HG03460 (cell line): Measurements from ENCODE around the gene FRYL.
"Not testable (repeated sequence)": the region's sequence is repeated elsewhere in the genome, so short reads cannot be mapped to it uniquely, and the experiment has no call there.

ENCODE experiments used
- ATAC-seq: cut with Tn5 transposase; IDR thresholded peaks from one replicate; pipeline ENCODE4 v1.9.1; 2021; ENCODE audit not compliant: unreplicated experiment

FRYL gene

DNA sequence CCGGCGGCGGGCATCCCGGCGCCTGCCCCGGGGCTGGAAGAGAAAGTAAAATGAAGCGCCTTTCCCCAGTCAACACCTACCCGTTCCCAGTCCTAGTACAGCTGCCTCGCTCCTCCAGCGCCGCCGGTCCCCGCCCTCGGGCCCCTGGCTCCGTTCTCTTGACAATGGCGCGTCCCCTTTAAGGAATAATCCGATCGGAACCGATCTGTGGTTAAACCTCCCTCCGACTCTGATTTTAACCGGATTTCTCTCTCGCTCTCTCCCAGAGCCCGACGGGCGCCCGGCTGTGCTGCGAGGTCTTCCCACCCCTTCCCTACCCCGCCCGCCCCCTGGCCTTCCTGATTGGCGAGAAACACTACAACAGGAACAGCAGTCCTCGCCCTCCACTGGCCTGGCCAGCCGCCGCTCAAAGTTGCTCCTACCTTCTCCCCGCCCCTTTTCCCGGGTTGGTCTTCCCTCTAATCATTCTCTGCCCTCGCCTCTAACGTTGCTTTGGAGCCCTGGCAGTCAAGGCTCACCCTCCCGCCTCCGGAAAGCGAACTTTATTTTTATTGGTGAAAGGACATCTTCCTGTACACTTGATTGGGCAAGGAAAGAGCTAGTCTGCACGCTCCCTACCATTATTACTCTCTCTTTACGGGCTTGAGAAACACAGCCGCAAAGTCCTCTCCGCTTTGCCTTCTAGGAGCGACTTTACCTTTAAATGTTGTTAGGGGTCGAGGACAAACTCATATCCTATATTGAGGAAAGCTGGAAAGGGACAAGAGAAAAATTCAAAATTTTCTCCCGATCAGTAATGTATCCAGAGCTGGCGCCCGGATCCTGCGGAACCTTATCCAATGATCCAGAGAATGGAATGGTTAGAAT lies at the start of gene FRYL:
Gene FRYL, minus strand, starts transcription at position 282 of the 867 bp plus-strand sequence. CDS start 145,869 bp downstream, outside the sequence.
- ATAC-seq: peak; percentile 89

DNA sequence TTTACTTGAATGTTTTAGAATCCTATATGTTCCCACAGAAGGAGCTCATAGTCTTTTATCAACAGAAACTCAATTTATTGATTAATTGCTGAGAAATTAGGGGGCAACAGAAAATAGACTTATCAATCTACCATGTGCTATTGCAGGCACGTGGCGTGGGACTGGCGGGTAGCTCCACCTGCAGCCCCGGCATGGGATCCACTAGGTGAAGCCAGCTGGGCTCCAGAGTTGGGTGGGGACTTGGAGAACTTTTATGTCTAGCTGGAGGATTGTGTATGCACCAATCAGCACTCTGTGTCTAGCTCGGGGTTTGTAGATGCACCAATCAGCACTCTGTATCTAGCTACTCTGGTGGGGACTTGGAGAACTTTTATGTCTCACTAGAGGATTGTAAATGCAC lies 47.5 kb upstream of the FRYL start:
- no peak for ATAC-seq

DNA sequence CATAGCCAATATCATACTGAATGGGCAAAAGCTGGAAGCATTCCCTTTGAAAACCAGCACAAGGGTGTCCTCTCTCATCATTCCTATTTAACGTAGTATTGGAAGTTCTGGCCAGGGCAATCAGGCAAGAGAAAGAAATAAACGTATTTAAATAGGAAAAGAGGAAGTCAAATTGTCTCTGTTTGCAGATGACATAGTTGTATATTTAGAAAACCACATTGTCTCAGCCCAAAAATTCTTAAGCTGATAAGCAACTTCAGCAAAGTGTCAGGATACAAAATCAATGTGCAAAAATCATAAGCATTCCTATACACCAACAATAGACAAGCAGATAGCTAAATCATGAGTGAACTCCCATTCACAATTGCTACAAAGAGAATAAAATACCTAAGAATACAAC lies 41.4 kb upstream of the FRYL start:
- not testable (repeated sequence) for ATAC-seq

DNA sequence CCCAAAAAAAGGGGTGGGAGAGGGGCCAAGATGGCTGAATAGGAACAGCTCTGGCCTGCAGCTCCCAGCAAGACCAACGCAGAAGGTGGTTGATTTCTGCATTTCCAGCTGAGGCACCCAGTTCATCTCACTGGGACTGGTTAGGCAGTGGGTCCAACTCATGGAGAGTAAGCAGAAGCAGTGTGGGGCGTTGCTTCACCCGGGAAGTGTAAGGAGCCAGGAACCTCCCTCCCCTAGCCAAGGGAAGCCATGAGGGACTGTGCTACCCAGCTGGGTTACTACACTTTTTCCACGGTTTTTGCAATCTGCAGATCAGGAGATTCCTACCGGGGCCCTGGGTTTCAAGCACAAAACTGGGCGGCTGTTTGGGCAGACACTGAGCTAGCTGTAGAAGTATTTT lies 36.9 kb upstream of the FRYL start:
- ATAC-seq: no peak

DNA sequence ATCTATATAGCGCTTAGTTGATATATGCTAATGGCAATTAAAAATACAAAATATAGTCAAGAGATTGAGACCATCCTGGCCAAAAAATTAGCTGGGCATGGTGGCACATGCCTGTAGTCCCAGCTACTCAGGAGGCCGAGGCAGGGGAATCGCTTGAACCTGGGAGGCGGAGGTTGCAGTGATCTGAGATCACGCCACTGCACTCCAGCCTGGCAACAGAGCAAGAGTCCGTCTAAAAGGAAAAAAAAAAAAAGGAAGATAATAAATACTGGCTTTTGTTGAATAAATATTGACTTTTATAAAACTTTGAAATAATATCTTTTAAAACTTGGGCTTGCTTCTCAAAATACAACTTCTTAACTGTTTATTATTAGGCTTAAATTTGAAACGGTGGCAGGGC lies 36.2 kb upstream of the FRYL start:
- not testable (repeated sequence) for ATAC-seq

DNA sequence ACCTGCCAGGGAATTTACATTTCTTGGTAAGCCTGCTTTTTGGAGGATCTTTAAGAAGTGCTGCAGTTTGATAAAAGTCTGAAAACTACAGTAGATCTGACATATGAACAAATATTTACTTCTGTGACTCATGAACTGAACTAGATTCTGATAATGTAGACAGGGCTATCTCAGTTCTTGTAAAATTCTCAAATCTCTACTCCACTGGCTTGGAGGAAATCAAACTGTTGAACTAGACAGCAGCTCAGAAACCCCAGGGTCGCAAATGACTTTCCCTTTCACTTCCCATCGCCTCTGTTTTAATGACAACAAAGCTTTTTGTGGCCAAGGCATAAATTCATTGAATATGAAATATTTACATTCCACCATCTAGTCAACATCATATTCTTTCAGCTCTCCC lies 35.4 kb upstream of the FRYL start:
- no peak for ATAC-seq

DNA sequence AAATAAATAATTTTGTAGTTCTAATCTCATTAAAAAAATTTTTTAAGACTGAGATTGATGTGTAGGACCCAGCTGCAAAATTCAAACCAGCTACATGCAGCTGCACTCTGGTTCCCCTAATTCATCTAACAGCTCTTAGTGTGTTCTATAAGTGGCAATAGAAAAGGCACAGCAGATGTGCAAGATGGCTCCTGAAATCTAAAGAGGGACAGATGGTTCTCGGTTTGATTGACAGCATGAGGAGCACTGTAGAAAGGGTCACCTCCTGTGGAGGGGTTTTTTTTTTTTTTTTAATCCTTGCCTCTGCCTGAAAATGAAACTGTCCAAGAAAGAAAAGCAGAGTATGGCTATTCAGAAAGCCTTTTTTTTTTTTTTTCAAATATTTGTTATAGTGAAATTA lies 33.9 kb upstream of the FRYL start:
- peak; percentile 58 for ATAC-seq

DNA sequence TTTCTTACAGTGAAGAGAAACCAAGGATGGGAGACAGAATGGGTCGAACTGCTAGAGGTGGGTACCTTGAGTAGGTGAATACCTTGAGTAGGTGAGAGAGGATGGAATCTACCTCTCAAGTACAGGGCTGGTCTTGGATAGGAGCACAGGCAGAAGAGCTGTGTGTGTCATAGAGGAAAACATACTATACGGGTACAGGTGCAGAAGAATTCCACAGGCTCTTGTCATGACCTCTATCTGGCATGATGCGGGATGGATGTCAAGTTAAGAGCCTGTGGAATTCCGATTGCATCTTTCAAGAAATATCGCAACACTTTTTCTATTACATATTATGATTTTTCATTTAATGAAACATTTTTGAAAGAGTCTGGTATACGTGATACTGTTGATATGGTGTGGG lies 32.8 kb upstream of the FRYL start:
- ATAC-seq: no peak

DNA sequence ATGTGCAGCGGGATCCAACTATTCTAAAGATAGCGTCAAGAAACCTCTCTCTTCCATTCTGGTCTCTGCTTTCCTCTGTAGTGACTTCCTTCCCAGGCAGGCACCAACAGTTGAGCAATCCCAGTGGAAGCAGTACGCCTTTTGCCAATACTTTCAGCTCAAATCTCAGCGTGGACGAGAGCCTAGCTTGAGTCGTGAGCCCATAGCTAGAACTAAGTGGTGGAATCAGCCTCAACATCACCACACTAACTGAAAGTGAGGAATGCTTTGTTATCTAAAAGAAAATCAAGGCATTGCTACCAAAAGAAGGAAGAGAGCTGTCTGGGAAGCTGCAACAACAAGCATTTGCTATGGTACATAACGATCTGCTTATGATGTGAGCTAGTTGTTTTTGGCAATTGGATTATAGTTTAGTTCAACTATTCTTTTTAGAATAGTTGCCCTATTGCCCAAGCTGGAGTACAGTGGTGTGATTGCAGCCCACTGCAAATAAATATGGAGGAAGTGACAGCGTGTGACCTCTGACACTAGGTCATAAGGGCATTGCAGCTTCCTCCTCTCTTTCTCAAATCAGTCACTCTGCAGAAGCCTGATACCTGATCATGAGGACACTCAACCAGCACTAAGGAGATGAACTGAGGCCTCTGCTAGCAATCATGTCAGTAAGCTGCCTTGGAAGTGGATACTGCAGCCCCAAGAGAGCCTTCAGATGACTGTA lies 24.7 kb upstream of the FRYL start:
- no peak for ATAC-seq

DNA sequence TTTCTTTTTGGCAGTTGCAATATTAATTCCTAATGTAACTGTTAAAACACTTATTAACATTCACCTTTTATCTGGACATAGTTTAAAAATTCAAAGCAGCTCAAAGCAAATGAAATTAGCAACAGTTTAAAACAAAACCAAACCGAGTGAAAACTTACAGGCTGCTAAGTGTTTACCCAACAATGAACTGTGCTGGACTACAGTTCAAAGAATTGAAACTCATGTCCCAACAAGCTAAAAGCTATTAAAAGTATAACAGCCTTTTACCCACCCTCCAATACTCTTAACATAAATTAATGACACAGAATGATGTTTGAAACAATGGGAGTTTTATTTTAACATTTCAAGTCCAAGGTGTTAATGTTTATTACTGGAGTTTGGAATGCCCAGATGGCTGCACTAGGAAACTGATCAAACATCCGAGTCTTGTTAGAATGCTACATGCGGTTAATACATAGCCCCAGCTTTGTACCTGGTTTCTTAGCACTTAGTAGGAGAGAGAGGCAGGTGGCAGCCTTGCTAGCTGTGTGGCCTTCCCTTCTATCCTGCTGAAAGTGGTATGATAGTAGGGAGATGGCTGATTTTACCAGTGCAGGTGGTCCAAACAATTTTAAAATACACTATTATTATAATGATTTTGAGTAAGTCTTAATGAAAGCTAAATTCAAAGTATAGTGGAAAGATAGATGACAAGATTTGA lies 21.1 kb upstream of the FRYL start:
- no peak for ATAC-seq

DNA sequence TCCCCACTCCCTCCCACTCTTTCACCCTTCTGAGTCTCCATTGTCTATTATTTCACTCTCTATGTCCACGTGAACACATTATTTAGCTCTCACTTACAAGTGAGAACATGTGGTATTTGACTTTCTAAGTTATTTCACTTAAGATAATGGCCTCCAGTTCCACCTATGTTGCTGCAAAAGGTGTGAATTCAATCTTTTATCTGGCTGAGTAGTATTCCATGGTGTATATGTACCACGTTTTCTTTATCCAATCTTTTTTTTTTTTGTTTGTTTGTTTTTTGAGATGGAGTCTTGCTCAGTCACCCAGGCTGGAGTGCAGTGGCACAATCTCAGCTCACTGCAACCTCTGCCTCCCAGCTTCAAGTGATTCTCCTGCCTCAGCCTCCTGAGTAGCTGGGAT lies 20.1 kb upstream of the FRYL start:
- ATAC-seq: not testable (repeated sequence)

DNA sequence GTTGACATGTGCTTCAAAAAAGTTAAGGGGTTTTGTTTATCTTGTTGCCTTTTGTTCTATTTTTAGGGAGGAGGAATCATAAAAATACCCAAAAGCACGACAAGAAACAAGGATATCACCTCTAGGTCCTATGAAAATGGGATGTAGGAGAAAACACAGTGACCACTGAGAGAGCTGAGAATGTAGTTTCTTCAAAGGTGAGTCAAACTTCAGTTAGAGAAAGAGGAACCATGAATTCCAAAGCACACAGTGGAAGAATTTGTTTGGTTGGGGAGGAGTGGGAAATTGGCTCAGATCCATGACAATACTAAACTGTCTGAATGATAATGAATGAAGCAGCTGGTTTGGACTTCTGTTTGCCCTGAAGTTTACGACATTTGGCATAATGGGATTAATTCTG lies 19.1 kb upstream of the FRYL start:
- no peak for ATAC-seq

DNA sequence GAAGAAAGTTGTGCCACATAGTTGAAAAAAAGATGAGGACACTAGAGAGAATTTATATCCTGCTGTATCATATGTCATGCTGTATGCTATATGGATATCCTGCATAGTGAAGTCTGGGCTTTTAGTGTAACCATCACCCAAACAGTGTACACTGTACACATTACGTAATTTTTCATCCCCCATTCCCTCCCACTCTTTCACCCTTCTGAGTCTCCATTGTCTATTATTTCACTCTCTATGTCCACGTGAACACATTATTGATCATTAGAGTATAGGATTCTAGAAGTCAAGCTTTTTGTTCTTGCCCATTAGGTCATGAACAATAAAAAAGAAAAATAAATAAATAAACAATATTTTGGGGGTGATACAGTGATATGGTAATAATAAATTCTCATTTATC lies 18.0 kb upstream of the FRYL start:
- no peak for ATAC-seq

DNA sequence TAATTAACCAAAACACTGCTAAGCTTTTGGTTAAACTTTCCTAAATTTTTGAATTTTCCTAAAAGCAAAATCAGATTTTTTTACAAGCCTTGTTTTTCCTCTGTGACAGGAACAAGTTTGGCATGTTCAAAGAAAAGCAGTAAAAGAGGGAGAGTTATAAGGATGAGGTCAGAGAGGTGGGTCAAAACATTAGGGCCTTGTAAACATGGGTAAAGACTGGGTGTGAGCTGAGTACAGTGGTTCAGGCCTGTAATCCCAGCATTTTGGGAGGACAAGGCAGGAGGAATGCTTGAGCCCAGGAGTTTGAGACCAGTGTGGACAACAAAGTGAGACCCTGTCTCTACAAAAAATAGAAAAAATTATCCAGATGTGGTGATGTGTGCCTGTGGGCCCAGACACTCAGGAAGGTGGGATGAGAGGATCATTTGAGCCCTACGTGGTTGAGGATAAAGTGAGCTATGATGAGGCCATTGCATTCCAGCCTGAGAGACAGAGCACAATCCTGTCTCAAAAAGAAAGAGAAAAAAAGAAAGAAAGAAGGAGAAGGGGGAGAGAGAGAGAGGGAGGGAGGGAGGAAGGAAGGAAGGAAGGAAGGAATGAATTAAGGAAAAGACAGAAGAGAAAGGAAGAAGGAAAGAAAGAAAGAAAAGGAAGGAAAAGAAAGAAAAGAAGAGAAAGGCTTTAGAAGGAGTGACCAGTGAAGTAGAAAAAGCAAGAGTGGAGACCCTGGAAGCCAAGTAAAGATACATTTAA lies 17.0 kb upstream of the FRYL start:
- no peak for ATAC-seq

DNA sequence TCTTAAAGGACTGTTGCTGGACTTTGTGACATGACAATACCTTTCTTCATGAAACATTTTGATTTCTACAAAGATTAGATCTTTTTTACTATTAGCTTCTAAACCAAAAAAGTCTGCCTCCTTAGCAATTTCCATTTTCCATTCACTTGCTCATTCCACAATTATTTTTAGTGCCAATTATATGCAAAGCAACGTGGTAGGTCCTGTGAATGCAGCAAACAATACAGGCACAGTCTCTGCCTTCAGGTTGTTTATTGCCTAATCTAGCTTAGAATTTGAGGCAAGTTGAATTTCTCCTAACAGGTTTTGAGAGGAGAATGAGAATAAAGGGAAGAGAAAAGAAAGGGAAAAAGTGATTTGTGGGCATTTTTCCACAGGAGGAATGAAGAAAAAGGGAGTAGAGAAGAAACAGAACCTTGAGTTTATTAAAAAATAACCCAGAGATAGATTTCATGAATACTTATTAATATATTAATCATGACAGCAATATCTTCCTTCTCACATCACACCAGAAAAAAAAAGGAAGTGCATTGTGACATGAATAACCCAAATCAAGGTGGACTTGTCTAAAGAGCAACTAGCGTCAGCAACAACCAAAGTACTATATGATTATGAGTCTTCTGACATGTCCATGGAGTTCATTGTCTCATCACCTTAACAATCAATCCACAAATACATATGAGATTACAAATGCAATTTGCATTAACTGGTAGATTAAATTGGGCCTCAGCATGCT lies 16.3 kb upstream of the FRYL start:
- no peak for ATAC-seq

DNA sequence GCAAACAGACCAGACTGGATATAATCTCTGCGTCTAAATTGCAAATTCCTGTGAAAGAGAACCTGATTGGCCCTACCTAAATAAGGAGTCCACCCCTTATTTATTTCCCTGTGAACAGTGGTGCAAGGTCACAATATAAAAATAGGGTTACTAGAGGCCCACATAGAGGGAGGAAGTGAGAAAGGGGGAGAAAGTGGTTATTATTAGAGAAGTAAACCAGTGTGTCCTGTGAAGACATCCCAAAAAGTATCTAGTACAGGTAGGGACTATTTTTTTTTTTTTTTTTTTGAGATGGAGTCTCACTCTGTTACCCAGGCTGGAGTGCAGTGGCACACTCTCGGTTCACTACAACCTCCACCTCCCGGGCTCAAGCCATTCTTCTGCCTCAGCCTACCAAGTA lies 15.0 kb upstream of the FRYL start:
- ATAC-seq: no peak

DNA sequence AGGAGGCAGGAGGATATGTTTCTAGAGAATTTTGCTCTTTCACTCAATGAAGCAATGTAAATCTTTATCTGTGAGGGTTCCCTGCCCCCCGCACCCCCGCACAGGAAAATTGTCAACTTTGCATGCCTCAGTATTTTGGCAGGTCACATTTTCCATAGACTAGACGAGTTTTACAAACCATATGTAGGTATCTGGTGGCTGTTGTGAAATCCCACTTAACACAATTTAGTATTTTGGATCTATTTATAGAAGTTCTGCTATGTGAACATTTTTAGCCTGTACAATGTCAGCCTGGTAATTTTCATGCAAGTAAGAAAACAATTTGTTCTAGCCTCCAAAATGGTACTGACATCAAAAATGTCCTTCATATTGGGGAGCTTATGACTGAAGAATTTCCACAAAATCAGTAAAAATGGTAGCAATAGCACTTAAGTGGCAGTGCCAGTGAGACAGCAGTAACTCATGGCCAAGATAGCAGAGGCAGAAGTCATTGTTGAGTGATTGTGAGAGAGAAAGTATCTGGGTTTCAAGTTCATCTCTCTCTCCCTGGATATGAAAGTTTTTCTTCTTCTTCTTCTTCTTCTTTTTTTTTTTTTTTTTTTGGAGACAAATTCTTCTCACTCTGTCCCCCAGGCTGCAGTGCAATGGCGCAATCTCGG lies 12.4 kb upstream of the FRYL start:
- ATAC-seq: no peak

DNA sequence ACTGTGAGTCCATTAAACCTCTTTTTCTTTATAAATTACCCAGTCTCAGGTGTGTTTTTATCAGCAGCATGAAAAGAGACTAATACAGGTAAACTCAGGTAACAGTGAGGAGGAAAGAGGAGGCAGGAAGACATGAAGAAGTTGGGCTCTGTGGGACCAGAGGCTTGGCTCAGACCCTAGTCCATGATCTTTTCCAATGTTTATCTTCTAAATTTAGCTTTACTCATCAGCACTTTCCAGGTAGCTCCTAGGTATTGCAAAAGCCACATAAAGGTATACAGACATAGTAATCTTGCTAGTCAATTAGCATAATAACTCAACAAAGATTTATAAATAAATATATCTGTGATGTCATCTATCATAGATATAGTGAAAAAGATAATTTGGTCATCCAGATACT lies 11.2 kb upstream of the FRYL start:
- no peak for ATAC-seq

DNA sequence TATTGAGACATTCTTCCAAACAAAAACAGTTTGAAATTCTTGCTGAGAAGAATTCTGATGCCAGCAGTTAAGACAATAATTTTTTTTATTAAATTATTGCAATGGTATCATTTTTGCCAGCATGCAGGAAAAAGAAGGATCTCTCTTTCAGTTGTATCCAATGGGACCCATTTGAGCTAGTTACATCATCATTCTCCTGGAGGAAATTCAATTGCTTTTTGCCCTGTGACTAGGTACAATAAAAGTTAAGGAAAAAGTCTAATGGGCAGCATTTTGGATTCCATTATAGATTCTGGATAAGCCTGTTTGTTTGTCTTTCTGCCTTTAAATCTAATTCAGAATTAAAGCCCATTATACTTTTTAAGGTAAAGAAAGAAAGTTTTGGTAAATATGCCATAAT lies 10.5 kb upstream of the FRYL start:
- no peak for ATAC-seq

DNA sequence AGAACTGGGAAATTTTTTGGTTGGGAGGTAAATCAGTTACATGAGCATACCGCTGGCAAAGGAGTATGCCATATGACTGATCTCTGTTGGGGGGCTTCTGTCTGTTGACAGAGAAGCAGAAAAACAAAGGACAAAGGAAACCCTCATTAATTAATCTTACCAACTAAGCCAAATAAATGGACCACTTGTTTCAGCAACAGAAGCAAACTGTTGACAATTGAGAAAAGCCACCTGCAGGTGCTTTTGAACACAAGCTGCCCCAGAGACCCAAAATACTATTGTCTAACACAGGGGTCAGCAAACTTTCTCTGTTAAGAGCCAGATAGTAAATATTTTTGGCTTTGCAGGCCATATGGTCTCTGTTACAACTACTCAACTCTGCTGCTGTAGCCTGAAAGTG lies 7.0 kb upstream of the FRYL start:
- ATAC-seq: no peak
